ENCODE results near the gene C20orf144. TPM values are rescaled to one million over a fixed set of nuclear protein-coding genes. Genes with fewer than 3 reads are reported as not detected.
A peak's percentile ranks its signal among the peaks of the same experiment; 100 is the strongest.

The C20orf144 gene
- total and polyA plus RNA-seq, 9 donors, result 0.05 to 0.46 TPM; not detected in 7

DNA sequence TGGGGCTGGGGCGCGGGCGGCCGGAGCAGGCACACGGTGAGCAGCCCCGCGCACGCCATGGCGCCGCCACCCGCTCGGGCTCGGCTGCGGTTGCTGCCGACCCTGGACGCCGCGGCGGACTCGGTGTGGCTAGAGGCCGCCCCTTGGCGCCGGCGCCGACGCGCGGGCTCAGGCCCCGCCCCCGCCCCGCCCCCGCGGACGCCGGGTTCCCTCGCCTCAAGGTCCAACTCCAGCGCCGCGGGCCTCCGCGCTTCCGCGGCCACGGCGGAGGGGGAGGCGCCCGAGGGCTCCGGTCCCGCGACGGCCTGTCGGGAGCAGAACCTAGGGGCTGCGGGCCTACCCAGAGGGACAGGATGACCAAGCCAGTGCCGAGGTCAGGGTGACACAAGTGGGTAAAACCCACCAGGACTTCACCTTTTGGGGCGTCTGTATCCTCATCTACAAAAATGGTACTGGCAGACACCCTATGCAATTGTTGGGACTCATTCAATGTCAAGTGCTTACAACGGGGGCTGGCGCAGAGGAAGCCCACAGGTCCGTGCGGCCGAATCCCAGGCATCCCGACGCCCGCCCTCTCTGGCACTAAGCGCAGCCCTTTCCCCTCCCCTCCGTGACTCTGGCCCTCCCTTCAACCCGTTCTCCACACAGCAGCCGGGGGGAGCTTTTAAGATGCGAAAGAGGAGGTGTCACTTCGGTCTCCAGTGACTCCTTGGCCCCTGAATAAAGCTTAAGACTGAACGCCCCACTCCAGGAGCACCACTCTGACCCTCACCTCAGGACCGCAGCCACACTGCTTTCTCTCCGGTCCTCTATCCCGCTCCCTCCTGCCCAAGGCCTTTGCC is 12.4 kb downstream of the C20orf144 start, which contains the start of gene NECAB3:
Gene NECAB3, minus strand, starts transcription at position 135 of the 842 bp plus-strand sequence. Its CDS starts 76 bp downstream, at position 59.
- WGBS, 3 donors, result 1% methylated on average over 51 to 73 of the region's 73 CpGs
- intact Hi-C loops (cut with DNase I), result loop anchor here in 2 of 4 donors (5.0 to 10.0 kb wide), 2 partner anchors 58 to 140 kb away; partner anchors contain the start of genes CHMP4B (in 1 of the 2) and ZNF341 (in 1 of the 2)
- H3K4me3 ChIP-seq, result peak within 1 kb of the TSS; percentile 77
- peaks cover 37% of the 10 kb centered on the region for H3K4me1 ChIP-seq (ENCODE audit: insufficient read depth)
- no peaks in the 10 kb centered on the region for H3K36me3 ChIP-seq
- H3K9me3 ChIP-seq, result no peaks in the 10 kb centered on the region
- no peaks in the 10 kb centered on the region for H3K27me3 ChIP-seq
- peak; percentile 87 to 95 (median 90) for DNase-seq
- TF ChIP-seq EP300 (IDR thresholded peaks at IDR 0.05) (no peak), POLR2A (IDR thresholded peaks at IDR 0.05) (peak; percentile 66)
- TF ChIP-seq, protein P1, sequence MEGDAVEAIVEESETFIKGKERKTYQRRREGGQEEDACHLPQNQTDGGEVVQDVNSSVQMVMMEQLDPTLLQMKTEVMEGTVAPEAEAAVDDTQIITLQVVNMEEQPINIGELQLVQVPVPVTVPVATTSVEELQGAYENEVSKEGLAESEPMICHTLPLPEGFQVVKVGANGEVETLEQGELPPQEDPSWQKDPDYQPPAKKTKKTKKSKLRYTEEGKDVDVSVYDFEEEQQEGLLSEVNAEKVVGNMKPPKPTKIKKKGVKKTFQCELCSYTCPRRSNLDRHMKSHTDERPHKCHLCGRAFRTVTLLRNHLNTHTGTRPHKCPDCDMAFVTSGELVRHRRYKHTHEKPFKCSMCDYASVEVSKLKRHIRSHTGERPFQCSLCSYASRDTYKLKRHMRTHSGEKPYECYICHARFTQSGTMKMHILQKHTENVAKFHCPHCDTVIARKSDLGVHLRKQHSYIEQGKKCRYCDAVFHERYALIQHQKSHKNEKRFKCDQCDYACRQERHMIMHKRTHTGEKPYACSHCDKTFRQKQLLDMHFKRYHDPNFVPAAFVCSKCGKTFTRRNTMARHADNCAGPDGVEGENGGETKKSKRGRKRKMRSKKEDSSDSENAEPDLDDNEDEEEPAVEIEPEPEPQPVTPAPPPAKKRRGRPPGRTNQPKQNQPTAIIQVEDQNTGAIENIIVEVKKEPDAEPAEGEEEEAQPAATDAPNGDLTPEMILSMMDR (IDR thresholded peaks at IDR 0.05), result peak in 1 of 3 donors; percentile 10
- peak within 1 kb of the TSS; percentile 93 to 97 for H3K27ac ChIP-seq

DNA sequence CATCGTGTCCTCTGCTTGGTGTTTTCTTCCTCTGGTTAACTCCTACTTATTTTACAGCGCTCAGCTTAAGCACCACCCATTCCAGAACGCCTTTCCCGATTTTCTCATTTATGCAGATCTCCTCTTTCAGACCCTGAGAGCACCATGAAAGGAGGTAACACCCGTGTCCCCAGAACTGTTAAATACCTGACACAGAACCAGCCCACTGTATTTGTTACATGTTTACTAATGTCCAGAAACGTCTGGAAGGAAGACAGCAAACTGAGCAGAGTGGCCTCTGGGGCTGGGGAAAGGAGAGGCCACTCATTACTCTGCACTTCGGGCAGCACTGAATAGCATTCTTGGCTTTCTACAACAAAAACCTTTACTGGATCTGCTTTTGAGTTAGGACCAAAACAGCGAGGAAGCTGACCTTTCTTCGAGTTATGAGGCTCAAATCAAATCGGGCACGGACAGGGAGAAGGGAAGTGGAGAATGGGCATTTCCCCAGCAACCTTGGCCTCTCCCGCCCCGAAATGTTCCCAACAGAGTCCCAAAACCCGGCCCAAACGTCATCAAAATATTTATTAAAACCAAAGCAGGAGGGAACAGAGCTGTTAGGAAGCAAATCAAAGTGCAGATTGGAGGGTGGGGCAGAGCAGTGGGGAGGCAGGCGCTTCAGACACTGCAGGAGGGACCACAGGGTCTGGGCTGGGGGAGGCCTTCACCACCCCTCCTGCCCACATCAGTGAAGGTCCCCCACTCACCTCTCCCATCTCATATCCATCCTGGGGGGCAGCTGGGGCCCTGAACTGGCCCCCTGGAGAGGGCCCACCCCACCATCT is 13.2 kb downstream of the C20orf144 start:
- intact Hi-C loops (cut with DNase I), result loop anchor here in 2 of 4 donors (5.0 to 10.0 kb wide), 2 partner anchors 57 to 139 kb away; partner anchors contain the start of genes CHMP4B (in 1 of the 2) and ZNF341 (in 1 of the 2)
- no peaks in the 10 kb centered on the region for H3K27me3 ChIP-seq
- peaks cover 43% of the 10 kb centered on the region for H3K4me1 ChIP-seq (ENCODE audit: insufficient read depth)
- DNase-seq, result peak; percentile 84 to 93 (median 89)
- TF ChIP-seq POLR2A (IDR thresholded peaks at IDR 0.05) (peak; percentile 30), EP300 (IDR thresholded peaks at IDR 0.05) (no peak)
- TF ChIP-seq, protein P1 (IDR thresholded peaks at IDR 0.05), result no peak
- no peaks in the 10 kb centered on the region for H3K9me3 ChIP-seq
- H3K4me3 ChIP-seq, result peak overlapping the region; percentile 77
- 2 to 6% (median 5%) methylated on average over 16 of the region's 16 CpGs for WGBS, 3 donors
- no peaks in the 10 kb centered on the region for H3K36me3 ChIP-seq
- H3K27ac ChIP-seq, result peak overlapping the region; percentile 93 to 97

DNA sequence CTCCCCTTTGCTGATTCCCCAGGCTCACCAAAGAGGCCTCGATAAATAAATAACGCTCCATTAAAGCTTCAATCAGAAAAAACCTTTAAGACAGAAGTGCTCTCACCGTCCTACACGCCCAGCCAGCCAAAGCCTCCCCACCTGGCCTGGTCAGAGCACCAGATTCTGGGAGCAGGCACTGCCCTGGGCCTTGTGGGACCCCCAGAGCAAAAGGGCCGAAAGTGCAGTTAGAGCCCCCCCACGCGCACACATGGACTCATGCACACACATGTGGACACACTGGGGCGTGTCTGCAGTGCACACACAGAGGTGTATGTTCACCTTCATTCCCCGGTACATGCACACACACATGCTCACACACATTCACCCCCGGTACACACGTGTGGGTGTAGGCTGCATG is 14.0 kb downstream of the C20orf144 start:
- H3K27me3 ChIP-seq, result no peaks in the 10 kb centered on the region
- WGBS, 3 donors, result 50 to 66% (median 58%) methylated on average over 11 of the region's 11 CpGs
- peaks cover 46% of the 10 kb centered on the region for H3K4me1 ChIP-seq (ENCODE audit: insufficient read depth)
- H3K4me3 ChIP-seq, result no peak overlapping the region
- DNase-seq, result peak in 4 of 5 donors; percentile 29 to 64 (median 58)
- no peak for TF ChIP-seq POLR2A (IDR thresholded peaks at IDR 0.05)
- TF ChIP-seq EP300 (IDR thresholded peaks at IDR 0.05), result no peak
- TF ChIP-seq, protein P1 (IDR thresholded peaks at IDR 0.05), result no peak
- intact Hi-C loops (cut with DNase I), result loop anchor here in 2 of 4 donors (5.0 to 10.0 kb wide), 2 partner anchors 56 to 139 kb away; partner anchors contain the start of genes CHMP4B (in 1 of the 2) and ZNF341 (in 1 of the 2)
- H3K27ac ChIP-seq, result peak overlapping the region; percentile 93 to 97
- no peaks in the 10 kb centered on the region for H3K9me3 ChIP-seq
- H3K36me3 ChIP-seq, result no peaks in the 10 kb centered on the region
